Hematopoietic multipotent progenitor cell treated with erythropoietin and hydrocortisone succinate and interleukin-3 and kit ligand, for 4 days (in vitro differentiated cells): ENCODE data around the gene ARID1B.
A peak's percentile ranks its signal among the peaks of the same experiment; 100 is the strongest.

ENCODE experiments used
- DNase-seq: peaks from one replicate; pipeline ENCODE4 v3.0.0-alpha.2; 2015

Gene ARID1B

GRCh38 chr6:157119502-157120027 is 342.4 kb downstream of the ARID1B start:
- no peak for DNase-seq

GRCh38 chr6:157120534-157121232 is 343.5 kb downstream of the ARID1B start:
- DNase-seq: no peak

GRCh38 chr6:157121897-157122296 is 344.7 kb downstream of the ARID1B start:
- DNase-seq: no peak

DNA sequence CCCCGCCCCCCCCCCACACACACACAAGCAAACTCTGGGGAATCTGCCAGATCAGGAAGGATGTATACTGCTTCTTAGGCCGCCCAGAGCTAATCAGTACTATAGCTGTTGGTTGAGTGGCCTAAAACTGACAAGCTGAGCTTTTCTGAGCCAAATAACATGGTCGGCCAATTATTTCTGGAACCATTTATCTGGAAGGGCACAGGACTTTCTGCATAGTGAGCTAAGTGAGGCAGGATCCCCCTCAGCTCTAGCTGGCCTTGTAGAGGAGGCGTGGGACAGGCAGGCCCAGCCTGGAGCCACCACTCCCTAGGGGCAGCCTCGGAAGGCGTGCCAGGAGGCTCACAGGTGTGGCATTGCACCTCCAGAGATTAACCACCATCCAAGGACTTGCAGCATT is 346.1 kb downstream of the ARID1B start:
- DNase-seq: no peak

DNA sequence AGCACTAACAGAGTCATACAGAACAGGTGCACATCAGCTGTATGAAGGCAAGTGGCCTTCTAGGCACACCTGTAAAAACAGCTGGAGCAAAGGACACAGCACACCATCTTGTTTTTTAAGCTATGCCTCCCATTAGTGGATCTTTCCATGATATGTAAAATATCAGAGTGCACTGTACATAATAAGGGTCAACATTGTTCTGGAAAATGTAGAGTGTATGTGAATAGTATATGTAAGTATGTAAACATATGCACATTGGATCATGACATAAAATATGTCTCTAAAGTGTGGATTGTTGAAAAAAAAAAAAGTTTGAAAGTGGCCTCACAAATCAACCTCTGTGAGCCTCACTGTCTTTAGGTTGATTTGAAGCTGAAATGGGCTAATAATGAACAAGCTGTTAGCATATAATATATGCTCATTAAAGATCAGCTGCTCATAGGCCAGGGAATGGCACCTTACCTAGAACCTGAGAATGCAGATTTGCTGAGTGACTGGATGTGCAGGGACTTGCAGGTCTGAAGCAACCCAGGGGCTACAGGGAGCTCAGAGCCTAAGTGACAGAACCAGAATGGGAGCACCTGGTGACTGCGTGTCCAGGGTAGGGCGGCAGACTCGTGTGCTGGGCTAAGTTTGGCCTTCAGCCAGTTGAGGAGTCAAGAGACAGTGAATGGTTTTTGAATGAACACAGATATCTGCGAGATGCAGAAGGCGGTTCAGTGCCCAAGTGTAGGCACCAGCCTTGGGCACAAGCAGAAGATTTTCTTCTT is 347.5 kb downstream of the ARID1B start:
- no peak for DNase-seq

DNA sequence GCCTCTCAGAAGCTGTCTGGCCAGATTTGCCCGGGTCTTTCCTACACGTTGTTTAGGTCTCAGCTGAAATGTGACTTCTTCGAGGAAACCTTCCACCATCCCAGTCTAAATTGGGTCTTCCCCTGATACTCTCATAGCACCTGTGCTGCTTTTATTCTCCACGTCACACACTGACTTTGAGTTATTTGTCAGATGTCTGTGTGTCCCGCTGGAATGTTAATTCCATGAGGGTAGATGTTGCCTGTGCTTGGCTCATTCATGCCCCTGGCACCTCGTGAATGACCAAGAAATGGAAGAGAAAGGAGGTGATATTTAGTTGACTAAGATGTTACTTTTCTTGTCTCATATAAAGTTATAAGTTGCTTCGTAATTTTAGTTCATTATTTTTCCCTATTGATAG is 348.4 kb downstream of the ARID1B start:
- DNase-seq: no peak

DNA sequence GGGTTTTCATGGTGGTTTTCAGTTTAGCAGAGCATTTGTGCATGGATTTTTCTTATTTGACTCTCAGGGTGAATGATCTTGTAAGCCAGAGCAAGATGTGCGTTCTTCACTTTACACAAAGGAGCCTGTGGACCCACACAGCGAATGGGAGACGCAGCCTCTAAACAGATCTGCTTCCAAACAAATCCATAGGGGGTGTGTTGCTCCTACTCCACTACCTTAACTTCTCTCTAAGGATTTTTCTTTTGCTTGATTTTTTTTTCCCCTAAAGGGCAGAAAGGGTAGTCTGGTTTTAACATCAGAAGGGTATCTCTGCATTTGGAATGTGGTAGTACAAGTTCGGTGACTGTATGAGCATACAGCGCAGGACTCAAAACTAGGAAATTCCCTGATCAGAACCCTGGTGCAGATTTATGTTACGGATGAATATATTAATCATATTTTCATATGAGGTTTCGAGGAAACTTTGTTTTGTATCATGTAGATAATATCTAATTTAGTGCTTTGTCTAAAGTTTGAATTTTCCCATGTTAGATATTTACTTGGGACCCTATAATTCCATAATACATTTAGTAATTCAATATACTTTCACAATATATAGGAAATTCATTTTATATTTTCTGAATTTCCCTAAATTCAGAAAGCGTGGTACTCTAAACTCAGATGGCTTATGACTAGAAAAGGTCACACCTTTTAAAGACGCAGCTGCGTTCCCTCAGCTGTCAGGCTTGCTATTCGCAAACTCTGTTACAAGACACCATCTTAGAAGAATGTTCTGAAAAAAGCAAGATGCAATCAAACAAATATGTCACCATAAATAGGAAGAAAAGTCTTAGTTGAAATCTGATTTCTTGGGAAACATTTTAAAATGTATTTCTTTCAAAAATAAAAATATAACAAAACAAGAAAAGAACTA is 349.3 kb downstream of the ARID1B start:
- no peak for DNase-seq

GRCh38 chr6:157128235-157128775 is 351.1 kb downstream of the ARID1B start:
- DNase-seq: no peak

DNA sequence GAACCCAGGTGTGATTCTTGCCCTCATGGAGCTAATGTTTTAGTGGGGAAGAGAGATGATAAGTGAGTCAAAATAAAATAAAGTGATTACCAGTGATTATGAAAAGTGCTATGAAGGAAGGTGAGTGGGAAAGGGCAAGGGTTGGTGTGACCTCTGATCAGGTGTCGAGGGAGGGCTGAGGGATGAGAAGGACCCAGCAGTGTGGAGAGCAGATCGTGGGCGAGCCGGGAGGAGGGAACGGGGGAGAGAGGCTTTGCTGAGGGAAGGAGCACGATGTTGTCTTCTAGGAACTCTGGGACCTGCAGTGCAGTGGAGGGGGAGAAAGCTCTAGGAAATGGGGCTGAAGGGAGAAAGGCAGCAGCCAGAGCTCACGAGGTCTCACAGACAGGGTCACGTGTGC is 354.1 kb downstream of the ARID1B start:
- DNase-seq: no peak

GRCh38 chr6:157133856-157134255 is 356.7 kb downstream of the ARID1B start:
- DNase-seq: no peak

GRCh38 chr6:157134402-157135047 is 357.3 kb downstream of the ARID1B start:
- peak; percentile 22 for DNase-seq

DNA sequence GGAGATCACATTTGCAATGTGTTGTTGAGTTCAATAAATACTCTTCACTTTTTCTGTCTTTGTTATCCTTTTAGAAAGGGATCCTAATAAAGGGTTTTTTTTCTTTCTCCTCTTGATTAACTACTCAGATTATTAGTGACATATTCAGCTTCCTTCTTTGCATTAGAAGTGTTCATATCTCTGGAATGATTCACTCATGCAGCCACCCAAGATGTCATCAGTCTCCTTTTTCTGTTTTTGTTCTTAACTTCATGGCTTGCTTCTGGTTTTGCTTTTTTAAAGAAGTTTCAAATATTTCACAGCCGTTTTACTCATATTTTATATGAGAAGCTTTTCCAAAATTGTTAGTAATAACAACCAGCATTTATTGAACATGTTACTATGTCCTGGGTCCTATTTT is 358.5 kb downstream of the ARID1B start:
- no peak for DNase-seq

DNA sequence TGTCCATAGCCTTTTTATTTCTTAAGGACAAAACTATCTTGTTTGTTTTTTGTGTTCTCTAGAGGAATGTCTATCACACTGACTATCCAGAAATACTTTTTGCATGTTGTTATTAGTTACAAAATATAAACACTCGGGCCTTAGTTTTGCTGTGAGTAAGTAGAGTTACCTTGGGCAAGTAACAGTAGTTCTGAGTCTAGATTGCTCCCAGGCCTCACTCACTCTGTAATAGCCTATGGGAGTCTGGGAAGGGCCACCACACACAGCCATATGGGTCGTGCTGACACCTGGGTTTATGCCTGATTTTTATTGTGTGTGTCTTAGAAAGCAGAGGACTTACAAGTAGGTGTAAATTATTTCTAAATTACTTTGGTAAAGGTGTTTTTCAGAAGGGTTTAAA is 360.3 kb downstream of the ARID1B start:
- DNase-seq: no peak

- DNase-seq: peak; percentile 19
These were observed 362.0 kb downstream of the ARID1B start for GRCh38 chr6:157139054-157139708.

GRCh38 chr6:157143171-157143889 is 366.2 kb downstream of the ARID1B start:
- no peak for DNase-seq

GRCh38 chr6:157143890-157144798 is 367.0 kb downstream of the ARID1B start:
- no peak for DNase-seq

DNA sequence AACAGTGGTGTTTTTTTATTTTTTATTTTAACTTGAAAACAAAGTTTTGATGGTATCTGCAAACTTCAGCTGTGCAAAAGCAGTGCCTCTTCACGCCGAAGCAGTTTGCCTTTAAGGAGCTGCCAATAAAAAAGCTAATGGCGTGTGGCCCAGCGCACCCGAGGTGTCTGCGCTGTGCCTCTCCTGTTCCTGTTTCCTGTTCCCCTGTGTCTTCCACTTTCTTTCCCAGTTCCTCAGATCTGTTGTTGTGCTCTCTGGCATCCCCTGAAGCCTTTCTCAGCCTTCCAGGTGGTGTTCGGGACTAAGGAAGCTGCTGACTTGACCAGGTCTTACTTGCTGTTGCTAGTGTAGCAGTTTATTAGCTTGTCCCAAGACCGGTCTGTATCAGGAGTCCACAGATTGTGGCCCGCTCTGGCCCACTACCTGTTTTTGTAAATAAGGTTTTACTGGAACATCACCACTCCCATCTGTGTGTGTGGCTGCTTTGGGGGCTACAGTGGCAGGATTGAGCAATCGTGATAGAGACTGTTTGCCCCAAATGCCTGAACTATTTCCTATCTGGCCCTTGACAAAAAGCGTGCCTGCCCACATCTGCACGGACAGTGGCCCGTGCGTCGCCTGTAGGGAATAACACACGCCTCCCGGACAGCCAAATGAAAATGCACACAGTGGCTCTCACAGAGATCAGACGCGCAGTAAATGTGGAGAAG is 367.8 kb downstream of the ARID1B start:
- peak; percentile 50 for DNase-seq

DNA sequence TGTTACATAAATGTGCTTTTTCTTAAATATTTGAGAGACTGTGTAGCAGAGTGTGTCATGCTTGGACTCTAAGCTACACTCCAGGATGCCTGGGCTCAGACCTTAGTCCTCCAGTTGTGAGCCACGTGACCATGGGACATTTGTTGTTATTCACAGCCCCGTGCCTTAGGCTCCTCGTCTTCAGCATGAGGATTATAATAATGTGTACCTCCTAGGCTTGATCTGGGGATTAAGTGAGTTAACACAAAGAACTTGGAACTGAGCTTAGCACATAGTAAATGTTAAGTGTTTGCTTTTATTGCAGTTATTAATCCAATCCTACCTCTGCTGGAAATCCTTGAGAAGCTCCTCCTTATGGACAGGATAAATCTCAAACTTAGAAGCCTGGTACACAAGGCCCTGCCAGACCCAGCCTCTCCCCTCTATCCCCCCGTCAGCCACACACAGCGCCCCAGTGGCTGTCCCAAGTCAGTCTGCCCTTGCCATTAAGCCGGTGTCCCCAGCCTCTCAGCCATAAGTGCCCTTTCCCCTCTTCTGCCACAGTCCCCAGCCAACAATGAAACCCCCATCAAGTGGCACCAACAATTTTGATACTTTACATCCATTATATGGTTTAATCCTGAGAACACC is 368.6 kb downstream of the ARID1B start:
- no peak for DNase-seq
